Erythroblast (primary cell): Measurements from ENCODE around the gene SLC9A3.

Source experiments
- GATA1 ChIP-seq: IDR thresholded peaks from 2 replicates; pipeline ENCODE4 v1.6.1; 2011; ENCODE audit warnings: low read depth, mild to moderate bottlenecking, control low read depth, low read length, moderate library complexity
- POLR2A ChIP-seq: IDR thresholded peaks from 2 replicates; pipeline ENCODE4 v1.6.1; 2011; ENCODE audit warnings: mild to moderate bottlenecking, low read length

GRCh38 chr5:558326-558725 is 34.1 kb upstream of the SLC9A3 start:
- TF ChIP-seq POLR2A: no peak
- no peak for TF ChIP-seq GATA1
